HG03342 (cell line): ENCODE data around the gene RBL2.

Experiments
- ATAC-seq: cut with Tn5 transposase; IDR thresholded peaks from one replicate; pipeline ENCODE4 v1.9.1; 2021; ENCODE audit warnings: mild to moderate bottlenecking, moderate library complexity; ENCODE audit not compliant: unreplicated experiment

RBL2 gene

GRCh38 chr16:53446090-53446489, 11.8 kb downstream of the RBL2 start:
- no peak for ATAC-seq

- no peak for ATAC-seq
Observed at GRCh38 chr16:53449816-53450517, 15.7 kb downstream of the RBL2 start.

- no peak for ATAC-seq
Observed at GRCh38 chr16:53453928-53454327, 19.7 kb downstream of the RBL2 start.

- no peak for ATAC-seq
Observed at GRCh38 chr16:53456625-53457024, 22.4 kb downstream of the RBL2 start.

- ATAC-seq: peak; percentile 100
Observed at GRCh38 chr16:53457670-53458069, 23.4 kb downstream of the RBL2 start.

- no peak for ATAC-seq
Observed at GRCh38 chr16:53458635-53459034, 24.4 kb downstream of the RBL2 start.

GRCh38 chr16:53465606-53466280, 31.5 kb downstream of the RBL2 start:
- no peak for ATAC-seq

- ATAC-seq: no peak
Observed at GRCh38 chr16:53476867-53477266, 42.6 kb downstream of the RBL2 start.

GRCh38 chr16:53478965-53479364, 44.7 kb downstream of the RBL2 start:
- ATAC-seq: no peak

- ATAC-seq: no peak
Observed at GRCh38 chr16:53480394-53480793, 46.1 kb downstream of the RBL2 start.

- ATAC-seq: no peak
Observed at GRCh38 chr16:53482123-53482522, 47.9 kb downstream of the RBL2 start.

- ATAC-seq: no peak
Observed at GRCh38 chr16:53484542-53484941, 50.3 kb downstream of the RBL2 start.

- ATAC-seq: no peak
Observed at GRCh38 chr16:53486230-53486629, 52.0 kb downstream of the RBL2 start.

GRCh38 chr16:53489755-53490154, 55.5 kb downstream of the RBL2 start:
- no peak for ATAC-seq

- no peak for ATAC-seq
Observed at GRCh38 chr16:53492503-53492902, 58.2 kb downstream of the RBL2 start.

- no peak for ATAC-seq
Observed at GRCh38 chr16:53494636-53495035, 60.4 kb downstream of the RBL2 start.

GRCh38 chr16:53495325-53495724, 61.1 kb downstream of the RBL2 start:
- no peak for ATAC-seq

GRCh38 chr16:53498984-53499383, 64.7 kb downstream of the RBL2 start:
- no peak for ATAC-seq

GRCh38 chr16:53501216-53501859, 67.1 kb downstream of the RBL2 start:
- no peak for ATAC-seq

- ATAC-seq: peak; percentile 19
Observed at GRCh38 chr16:53502331-53503269, 68.3 kb downstream of the RBL2 start, which contains the start of gene AKTIP. AKTIP (minus strand) TSS chr16:53503209; CDS start chr16:53500259, 2,950 bp downstream.
